MM.1S (cell line): ENCODE results near the gene HNRNPR.

Source experiments
- CTCF ChIP-seq: fragments of 300-600 bp; sonication (generic); IDR thresholded peaks from 2 replicates; pipeline ENCODE4 v1.5.1; 2016; ENCODE audit warnings: antibody characterized with exemption, low read length, mixed read lengths
- EZH2 ChIP-seq: fragments of 300-600 bp; sonication (generic); optimal IDR thresholded peaks from 2 replicates; pipeline ENCODE3; 2017; ENCODE audit warnings: low read depth, mild to moderate bottlenecking, antibody characterized with exemption, low read length, mixed read lengths

DNA sequence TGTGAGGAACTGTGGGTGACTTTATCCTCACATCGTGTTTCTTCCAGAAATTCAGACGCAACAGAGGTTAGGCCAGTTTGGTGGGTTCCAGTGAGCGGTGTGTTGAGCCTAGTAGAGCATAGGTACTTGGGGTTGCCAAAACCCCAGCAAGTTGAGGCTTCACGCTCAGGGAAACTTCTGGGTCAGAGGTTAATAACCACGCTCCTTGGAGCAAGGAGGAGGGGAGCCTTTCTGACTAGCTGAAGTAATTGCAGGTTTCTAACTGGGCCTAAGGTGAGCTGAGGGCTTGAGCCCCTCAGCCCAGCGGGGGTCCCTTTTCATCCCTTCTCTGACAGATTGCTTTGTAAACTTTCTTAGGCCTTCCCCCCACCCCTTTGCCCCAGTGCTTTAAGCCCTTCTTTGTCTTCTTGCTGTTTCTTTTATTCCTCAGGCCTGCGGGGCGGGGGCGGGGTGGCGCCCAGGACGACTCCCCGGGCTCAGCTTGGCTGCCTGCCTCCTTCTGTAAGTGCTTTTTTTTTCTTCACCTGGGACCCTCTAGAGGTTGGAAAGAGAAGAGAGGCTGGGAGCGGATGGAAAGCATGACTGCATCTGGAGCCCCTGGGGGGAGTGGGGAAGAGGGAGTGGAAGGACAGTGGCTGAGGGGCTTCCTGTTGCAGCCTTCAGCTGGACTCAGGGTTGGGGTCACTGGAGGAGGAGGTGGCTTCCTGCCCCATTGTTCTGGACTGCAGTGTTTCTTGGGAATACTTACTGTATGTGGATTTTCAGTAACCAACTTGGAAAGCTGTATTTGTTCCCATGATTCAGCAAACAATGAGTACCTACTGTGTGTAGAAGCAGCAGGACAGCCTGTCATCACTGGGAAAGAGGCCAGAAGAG lies 26.9 kb upstream of the HNRNPR start:
- no peak for TF ChIP-seq CTCF
- TF ChIP-seq EZH2 = no peak
